ENCODE results near the gene GSE1. TPM values are rescaled to one million over a fixed set of nuclear protein-coding genes. Genes with fewer than 3 reads are reported as not detected.

Gene GSE1
- total and polyA plus RNA-seq, 2 of the 13 experiments (the other 11 are each of a cell fraction or from before 2014, with no cell fraction given): 16.1 to 31.2 TPM

GRCh38 chr16:85612801-85613603, at the start of gene GSE1 (continued):
- TF ChIP-seq THAP7 (CRISPR knock-in tag; IDR thresholded peaks at IDR 0.05) (peak; percentile 87; the same call in 1 of the 2 replicates), NCOA5 (CRISPR knock-in tag; IDR thresholded peaks at IDR 0.05) (no peak), FOXC1 (CRISPR knock-in tag; IDR thresholded peaks at IDR 0.05; ENCODE audit: borderline replicate concordance) (peak; percentile 69; the same call in 1 of the 2 replicates), IRX3 (CRISPR knock-in tag; IDR thresholded peaks at IDR 0.05; ENCODE audit: borderline replicate concordance, low read depth) (peak; percentile 74; the same call in 1 of the 2 replicates), E2F2 (CRISPR knock-in tag; IDR thresholded peaks at IDR 0.05; ENCODE audit: borderline replicate concordance) (no peak; the same call in 1 of the 2 replicates), LBX2 (CRISPR knock-in tag; IDR thresholded peaks at IDR 0.05; ENCODE audit: borderline replicate concordance) (no peak), DRAP1 (CRISPR knock-in tag; IDR thresholded peaks at IDR 0.05) (peak; percentile 70; the same call in 1 of the 2 replicates), KAT8 (CRISPR knock-in tag; IDR thresholded peaks at IDR 0.05) (peak; percentile 80), TBP (CRISPR knock-in tag; IDR thresholded peaks at IDR 0.05) (no peak), PPARG (CRISPR knock-in tag; conservative IDR thresholded peaks at IDR 0.05) (peak; percentile 52; the same call in 1 of the 2 replicates), NR2C2 (CRISPR knock-in tag; IDR thresholded peaks at IDR 0.05; ENCODE audit: borderline replicate concordance) (peak; percentile 82; the same call in 1 of the 2 replicates), RARA (CRISPR knock-in tag; IDR thresholded peaks at IDR 0.05) (peak; percentile 77), TSC22D2 (CRISPR knock-in tag; IDR thresholded peaks at IDR 0.05; ENCODE audit: borderline replicate concordance) (no peak), MYPOP (CRISPR knock-in tag; IDR thresholded peaks at IDR 0.05) (peak; percentile 85), ISX (CRISPR knock-in tag; conservative IDR thresholded peaks at IDR 0.05) (peak; percentile 69; the same call in 1 of the 2 replicates), SATB2 (CRISPR knock-in tag; IDR thresholded peaks at IDR 0.05) (no peak), ZNF777 (CRISPR knock-in tag; IDR thresholded peaks at IDR 0.05) (peak; percentile 92), ZNF354B (CRISPR knock-in tag; IDR thresholded peaks at IDR 0.05) (no peak), KDM5A (IDR thresholded peaks at IDR 0.05; ENCODE audit: borderline replicate concordance, low read length) (no peak), SMAD3 (CRISPR knock-in tag; IDR thresholded peaks at IDR 0.05) (no peak; the same call in 1 of the 2 replicates), SYNCRIP (IDR thresholded peaks at IDR 0.05; ENCODE audit: insufficient read depth, low read depth, low read length) (no peak), ZSCAN9 (CRISPR knock-in tag; IDR thresholded peaks at IDR 0.05; ENCODE audit: borderline replicate concordance) (no peak), MIER2 (CRISPR knock-in tag; IDR thresholded peaks at IDR 0.05) (no peak), IKZF4 (CRISPR knock-in tag; IDR thresholded peaks at IDR 0.05; ENCODE audit: borderline replicate concordance, low read depth, not compliant biosample characterization) (no peak), ZNF232 (CRISPR knock-in tag; IDR thresholded peaks at IDR 0.05; ENCODE audit: borderline replicate concordance) (peak; percentile 23; the same call in 1 of the 2 replicates)
